ENCODE data around the gene CASZ1.

Gene CASZ1

DNA sequence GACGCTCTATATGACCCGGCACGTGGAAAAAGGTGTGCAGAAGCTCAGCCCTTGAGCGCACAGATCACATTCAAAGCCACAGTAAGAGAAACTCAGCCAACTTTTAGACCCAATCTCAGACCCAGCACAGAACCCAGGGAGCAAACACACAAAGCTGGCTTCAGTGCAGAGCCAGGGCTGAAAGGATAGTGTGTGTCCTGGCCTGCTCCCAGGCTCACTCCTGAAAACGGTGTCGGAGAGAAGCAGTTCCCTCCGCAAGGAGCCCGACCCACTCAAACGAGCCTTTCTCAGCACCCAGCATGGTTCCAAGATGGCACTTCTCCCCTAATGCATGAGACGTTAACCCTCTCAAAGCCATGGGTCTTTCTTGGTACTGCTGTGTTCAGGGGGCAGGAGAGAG, 39.6 kb downstream of the CASZ1 start:
- H3K4me3 ChIP-seq (ENCODE audit: low read depth, low read length) = no peak overlapping the region

DNA sequence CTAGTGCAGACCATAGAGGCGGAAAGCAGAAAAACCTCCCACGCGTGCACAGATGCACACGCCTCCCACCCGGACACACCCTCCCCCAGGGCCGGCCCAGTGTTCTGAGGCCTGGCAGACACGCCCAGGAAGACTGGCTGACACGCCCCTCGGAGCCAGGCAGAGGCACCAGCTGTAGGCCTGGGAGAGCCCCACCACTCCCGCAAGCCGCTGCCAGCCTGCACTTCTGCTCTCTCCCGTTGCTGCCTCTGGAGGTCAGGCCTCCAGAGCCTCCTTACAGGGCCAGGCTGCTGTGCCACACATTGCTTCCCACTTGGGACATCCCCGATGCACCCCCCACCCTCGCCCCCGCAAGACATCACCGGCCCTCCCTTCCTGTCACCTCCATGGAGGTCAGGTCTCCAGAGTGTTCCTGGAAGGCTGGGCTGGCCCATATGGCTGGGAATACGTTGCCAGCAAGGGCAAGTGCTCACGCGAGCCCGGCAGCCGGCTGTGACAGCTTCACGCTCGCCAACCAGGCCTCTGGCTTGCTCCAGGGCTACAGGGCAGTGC, 40.4 kb downstream of the CASZ1 start:
- no peak overlapping the region for H3K4me3 ChIP-seq (ENCODE audit: low read depth, low read length)

DNA sequence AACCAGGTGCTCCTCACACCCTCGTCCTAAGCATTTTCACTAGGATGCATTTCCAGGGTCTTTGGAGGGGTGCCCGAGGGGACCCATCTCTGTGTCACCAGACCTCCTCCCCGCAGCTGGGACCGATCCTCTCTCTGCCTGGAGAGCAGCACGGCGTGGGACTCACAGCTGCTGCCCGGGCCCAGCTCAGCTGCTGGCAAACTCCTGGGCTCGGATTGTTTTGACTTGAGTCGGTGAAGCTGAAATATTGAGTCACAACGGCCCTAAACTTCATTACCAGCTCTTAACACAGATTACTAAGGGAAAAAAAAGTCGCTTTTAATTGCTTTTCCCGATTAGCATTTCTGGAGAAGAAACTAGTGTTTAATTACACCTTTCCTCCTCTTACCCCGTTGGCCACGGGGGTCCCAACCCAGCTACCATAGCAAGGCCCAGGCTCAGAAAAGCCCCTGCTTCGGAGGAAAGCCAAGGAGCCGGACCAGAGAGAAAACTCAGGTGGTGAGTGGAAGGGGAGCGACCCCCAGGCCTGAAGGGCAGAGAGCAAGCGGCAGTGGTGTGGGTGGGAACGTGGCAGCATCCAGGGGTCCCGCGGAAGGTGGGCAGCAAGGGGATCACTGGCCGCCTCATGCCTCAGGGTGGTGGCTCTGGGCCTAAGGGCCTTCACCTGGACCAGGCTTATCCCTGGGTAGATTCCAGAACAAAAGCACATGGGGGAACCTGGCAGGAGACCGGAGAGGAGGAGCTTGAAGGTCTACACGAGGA, 41.7 kb downstream of the CASZ1 start:
- H3K4me3 ChIP-seq (ENCODE audit: low read depth, low read length) = no peak overlapping the region

DNA sequence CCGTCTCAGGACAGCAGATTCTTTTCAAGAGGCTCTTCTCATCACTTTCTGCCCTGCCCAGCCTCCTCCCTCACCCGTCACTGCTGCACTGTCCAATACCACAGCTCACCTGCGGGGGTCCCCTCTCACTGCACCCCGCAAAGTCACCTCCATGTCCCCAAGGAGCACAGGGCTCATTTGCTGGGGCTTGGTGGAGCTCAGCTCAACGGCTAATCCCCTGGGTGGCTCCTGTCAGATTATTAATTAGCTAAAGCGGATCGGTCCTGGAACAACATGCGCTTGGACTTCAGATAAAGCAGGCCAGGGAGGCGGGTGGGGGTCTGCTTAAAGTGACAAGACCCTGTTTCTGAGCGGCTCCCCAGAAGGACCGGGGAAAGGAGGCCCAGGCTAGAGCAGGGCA, 43.1 kb downstream of the CASZ1 start:
- H3K4me3 ChIP-seq (ENCODE audit: low read depth, low read length) = no peak overlapping the region

DNA sequence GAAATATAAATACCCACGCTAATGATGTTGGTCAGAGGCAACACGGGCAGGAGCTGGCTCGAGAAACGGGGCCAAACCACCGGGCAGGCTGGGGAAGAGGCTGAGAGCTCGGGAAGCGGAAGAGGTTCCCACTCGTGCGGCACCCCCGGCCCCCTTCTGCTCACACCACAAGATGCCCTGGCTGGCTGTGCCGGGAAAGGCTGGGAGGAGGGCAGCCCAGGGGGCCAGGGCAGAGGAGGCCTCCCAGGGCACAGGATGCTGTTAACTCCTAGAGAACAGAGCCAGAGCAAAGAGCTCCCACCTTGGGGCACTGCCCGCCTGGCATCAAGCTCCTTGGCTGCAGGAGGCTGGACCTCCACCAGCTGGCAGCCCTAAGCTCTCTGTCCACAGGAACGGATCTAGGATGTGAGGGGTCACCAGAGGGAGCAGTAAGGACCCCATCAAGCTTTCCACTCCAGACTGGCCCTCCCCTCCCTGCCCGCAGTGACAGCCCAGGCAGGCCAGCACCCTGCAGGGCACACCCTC, 44.8 kb downstream of the CASZ1 start:
- no peak overlapping the region for H3K4me3 ChIP-seq (ENCODE audit: low read depth, low read length)

- H3K4me3 ChIP-seq (ENCODE audit: low read depth, low read length) = no peak overlapping the region
These were observed 45.3 kb downstream of the CASZ1 start for GRCh38 chr1:10751160-10751559.

GRCh38 chr1:10745886-10746455, 50.5 kb downstream of the CASZ1 start:
- no peak overlapping the region for H3K4me3 ChIP-seq (ENCODE audit: low read depth, low read length)

GRCh38 chr1:10745383-10745782, 51.1 kb downstream of the CASZ1 start:
- no peak overlapping the region for H3K4me3 ChIP-seq (ENCODE audit: low read depth, low read length)

DNA sequence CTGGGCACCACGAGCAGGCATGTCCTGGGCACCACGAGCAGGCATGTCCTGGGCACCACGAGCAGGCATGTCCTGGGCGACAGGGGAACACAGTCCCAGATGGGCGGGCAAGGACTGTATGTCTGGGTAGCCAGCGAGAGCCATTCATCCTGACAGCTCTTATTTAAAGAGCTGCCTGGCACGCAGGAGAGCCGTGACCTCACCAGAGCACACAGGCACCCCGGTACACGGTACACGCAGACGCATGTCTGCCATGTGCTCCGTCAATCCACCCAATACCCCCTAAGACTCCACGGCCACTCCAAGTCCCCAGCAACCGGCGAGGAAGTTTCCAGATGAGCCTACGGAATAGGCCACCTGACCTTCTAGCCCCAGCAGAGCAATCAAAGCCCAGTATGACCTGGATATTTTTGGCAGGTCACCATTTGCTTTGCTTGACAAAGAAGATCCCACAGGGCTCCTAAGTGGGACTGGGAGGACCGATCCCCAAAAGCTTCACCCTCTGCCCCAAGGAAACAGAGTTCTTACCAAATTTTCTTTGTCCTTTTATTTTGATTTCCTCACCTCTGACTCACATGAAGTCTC, 51.7 kb downstream of the CASZ1 start:
- H3K4me3 ChIP-seq (ENCODE audit: low read depth, low read length) = no peak overlapping the region

GRCh38 chr1:10744029-10744428, 52.4 kb downstream of the CASZ1 start:
- no peak overlapping the region for H3K4me3 ChIP-seq (ENCODE audit: low read depth, low read length)

GRCh38 chr1:10741696-10742095, 54.8 kb downstream of the CASZ1 start:
- H3K4me3 ChIP-seq (ENCODE audit: low read depth, low read length) = no peak overlapping the region

GRCh38 chr1:10740123-10740522, 56.3 kb downstream of the CASZ1 start:
- no peak overlapping the region for H3K4me3 ChIP-seq (ENCODE audit: low read depth, low read length)

DNA sequence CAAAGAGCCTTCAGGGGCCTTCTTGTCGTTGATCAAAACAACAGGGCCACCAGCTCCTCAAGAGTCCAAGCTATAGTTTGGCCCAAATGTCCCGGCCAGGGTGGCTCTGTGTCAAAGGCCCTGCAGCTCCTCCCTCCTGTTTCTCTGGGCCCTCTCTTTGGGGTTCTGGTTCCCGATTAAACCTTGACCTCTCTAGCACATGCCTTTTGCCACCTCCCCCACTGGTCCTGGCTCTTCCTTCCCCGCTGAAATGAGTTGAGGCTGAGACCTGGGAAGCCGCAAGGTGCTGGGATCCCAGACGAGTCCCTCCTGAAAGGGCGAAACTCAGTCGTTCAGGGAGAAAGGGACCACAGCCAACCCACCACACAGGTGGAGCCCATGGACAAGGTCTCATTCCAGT, 56.9 kb downstream of the CASZ1 start:
- no peak overlapping the region for H3K4me3 ChIP-seq (ENCODE audit: low read depth, low read length)

GRCh38 chr1:10738061-10739058, 58.1 kb downstream of the CASZ1 start:
- no peak overlapping the region for H3K4me3 ChIP-seq (ENCODE audit: low read depth, low read length)

DNA sequence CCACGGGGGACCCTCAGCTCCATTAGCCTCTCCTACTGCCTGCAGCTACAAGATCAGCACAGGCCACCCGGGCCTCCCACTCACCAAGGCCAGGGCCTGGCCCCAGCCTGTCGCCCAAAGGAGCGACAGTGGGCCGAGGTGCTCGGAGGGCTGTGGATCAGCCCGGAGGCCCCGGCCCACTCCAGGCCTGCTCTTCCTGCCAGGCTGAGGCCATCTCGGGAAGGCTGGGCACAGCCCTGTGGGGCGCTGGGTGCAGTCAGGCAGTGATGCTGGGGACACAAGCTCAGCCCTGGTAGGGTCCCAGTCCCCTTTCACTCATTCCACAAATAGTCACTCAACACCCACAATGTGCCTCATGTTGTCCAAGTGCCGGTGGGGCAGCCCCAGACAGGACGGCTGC, 58.8 kb downstream of the CASZ1 start:
- H3K4me3 ChIP-seq (ENCODE audit: low read depth, low read length) = no peak overlapping the region

DNA sequence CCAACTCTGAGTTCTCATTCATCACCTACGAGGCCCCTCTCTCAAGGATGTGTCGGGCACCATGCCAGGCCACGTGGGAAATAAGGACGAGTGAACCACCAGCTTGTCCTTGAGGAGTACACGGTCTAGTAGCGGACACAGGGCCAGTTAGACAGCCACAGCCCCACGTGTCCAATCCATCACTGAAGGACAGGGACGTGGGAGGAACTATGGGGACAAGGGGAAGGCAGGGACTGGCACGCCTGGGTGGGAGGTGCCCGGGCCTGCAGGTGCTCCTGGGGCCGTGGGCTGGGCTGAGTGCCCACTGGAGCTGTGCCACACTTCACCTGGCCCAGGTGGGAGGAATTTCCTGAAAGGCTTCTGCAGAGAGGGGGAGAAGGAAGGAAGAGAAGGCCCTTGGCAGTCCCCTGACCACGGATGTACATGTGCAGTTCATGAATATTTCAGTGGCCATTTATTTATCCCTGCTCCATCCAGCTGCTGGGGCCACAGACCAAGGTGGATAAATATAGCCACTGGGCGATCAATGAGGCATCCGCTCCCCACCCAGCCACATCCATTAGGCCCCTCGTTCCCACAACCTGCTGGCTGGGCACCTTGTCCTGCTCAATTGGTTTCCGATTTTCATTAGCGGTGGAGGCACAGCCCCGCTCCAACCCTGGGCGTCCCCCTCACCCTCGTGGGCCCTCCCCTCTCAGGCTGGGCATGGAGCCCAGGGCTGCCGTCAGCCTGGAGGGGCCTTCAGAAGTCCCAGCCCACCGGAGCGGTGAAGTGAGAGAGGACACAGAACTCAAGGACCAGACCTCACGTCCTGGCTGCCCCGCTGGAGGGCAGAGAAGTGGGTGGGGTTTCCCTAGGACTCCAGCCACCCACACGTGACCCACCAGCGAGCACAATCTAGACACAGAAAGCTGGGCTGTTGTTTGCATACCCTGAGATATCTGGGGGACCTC, 59.5 kb downstream of the CASZ1 start:
- no peak overlapping the region for H3K4me3 ChIP-seq (ENCODE audit: low read depth, low read length)

- H3K4me3 ChIP-seq (ENCODE audit: low read depth, low read length) = no peak overlapping the region
These were observed 60.7 kb downstream of the CASZ1 start for GRCh38 chr1:10735563-10736305.

- H3K4me3 ChIP-seq (ENCODE audit: low read depth, low read length) = no peak overlapping the region
These were observed 61.4 kb downstream of the CASZ1 start for GRCh38 chr1:10734962-10735544.

GRCh38 chr1:10734375-10734774, 62.1 kb downstream of the CASZ1 start:
- H3K4me3 ChIP-seq (ENCODE audit: low read depth, low read length) = no peak overlapping the region

Measured in iPS-11a (cell line).